SKM-1 treated with dmso at 0.1 percent for 144 hours (cell line): Measurements from ENCODE around the gene NUP43.
"Not testable (repeated sequence)": the region's sequence is repeated elsewhere in the genome, so short reads cannot be mapped to it uniquely, and the experiment has no call there.

ENCODE experiments used
- DNase-seq: peaks from one replicate; lab custom pipeline; 2025; ENCODE audit not compliant: unreplicated experiment; lab: John Stamatoyannopoulos, UW

NUP43 gene

DNA sequence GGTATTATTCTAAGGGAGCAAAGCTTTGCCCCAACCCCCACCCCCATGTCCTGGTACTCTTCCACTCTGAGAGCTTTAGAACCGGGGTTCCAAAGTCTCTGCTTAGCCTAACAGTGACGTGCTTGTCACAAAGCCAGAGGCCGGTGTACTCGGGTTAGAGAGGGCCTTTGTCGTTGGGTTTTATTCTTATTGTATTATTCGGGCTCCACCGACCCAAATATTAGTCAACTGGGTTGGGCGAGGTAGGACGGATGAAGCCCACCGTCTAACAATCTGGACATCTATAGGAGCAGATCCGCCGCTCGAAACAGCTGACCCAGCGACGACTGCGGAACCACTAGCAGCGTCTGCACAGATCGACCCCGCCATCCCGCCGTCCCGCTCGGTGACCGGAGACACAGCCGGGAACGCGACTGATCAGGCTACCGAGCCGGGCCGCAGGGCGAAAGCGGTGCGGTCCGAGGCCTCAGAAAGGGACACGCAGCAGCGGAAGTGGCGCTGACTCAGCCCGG is 2.8 kb upstream of the NUP43 start:
- DNase-seq = not testable (repeated sequence)

DNA sequence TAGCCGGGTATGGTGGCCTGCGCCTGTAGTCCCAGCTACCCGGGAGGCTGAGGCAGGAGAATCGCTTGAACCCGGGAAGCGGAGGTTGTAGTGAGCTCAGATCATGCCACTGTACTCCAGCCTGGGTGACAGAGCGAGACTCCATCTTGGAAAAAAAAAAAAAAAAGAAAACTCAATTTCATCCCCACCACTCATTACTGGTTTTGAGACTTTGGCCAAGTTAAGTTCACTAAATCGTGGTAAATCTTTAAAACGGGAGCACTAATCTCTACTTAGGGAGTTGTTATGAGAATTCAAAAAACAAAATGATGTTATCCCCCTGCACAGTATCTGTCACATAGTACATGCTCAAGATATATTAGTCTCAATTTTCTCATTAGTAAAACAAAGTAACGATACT is 1.1 kb downstream of the NUP43 start:
- not testable (repeated sequence) for DNase-seq

DNA sequence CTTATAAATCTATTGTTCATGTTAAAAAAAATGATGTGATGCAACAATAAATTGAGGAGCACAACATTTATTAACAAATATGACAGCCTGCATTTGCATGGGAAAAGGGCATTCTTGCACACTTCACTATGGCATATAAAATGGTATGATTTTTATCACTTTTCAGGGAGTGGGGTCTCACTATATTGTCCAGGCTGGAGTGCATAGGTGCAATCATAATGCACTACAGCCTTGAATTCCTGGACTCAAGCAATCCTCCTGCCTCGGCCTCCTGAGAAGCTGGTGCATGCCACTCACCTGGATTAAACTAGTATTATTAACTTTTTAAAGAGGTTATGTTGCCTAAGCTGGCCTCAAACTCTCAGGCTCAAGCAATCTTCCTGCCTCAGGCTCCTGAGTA is 11.4 kb downstream of the NUP43 start:
- no peak for DNase-seq

DNA sequence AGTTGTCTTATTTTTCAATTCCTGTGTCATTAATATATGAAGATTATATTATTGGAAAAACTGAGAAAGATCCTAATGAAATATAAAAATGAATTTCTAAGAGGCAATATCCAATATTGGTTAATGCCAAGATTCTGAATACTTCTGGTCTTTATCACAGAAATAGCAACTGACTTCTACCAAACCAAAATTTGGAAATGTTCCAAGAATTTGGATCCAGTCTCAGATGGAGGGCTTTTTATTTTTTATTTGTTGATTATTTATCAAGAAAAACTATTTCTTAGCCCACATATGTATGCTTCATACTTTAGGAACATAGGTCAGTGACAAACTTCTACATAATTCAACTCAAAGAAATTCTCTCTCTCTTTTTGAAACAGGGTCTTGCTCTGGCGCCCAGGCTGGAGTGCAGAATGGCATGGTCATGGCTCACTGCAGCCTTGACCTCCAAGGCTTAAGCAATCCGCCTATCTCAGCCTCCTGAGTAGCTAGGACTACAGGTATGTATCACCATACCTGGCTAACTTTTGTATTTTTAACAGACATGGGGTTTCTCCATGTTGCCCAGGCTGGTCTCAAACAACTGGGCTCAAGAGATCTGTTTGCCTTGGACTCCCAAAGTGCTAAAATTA is 13.1 kb downstream of the NUP43 start:
- no peak for DNase-seq

DNA sequence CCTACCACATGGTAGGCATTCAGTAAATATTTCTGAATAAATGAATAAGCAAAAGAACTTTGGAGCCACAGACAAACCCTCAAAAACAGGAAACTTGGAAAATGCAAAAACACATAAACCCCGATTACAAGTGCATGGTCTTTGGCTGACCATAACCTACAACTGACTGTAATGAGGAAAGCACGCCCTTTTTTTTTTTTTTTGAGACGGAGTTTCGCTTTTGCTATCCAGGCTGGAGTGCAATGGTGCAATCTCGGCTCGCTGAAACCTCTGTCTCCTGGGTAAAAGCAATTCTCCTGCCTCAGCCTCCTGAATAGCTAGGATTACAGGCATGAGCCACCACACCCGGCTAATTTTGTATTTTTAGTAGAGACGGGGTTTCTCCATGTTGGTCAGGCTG is 16.5 kb downstream of the NUP43 start:
- no peak for DNase-seq

DNA sequence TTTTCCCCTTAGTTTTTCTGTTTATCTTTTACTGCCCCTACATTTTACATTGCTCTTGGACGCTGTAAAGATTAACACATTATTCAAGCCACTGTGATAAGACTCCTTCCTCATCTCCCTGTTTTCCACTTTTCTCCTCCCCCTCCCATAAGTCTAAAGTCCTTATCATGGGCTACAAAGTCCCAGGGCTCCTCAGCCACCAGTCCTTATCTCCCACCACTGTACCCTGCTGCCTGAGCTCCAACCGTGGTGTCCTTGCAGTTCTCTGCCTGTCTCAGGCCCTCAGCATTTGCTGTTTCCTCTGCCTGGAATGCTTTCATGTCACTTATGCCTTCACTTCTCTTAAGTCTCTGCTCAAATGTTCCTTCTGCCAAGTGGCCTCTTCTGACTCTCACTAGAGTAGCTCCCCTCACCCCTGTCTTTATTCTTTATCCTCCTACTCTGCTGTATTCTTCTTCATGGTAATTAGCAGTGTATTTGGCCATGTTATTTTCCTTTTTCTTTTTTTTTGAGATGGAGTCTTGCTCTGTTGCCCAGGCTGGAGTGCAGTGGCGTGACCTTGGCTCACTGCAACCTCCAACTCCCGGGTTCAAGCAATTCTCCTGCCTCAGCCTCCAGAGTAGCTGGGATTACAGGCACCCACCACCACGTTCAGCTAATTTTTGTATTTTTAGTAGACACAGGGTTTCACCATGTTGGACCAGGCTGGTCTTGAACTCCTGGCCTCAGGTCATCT is 17.7 kb downstream of the NUP43 start:
- no peak for DNase-seq

DNA sequence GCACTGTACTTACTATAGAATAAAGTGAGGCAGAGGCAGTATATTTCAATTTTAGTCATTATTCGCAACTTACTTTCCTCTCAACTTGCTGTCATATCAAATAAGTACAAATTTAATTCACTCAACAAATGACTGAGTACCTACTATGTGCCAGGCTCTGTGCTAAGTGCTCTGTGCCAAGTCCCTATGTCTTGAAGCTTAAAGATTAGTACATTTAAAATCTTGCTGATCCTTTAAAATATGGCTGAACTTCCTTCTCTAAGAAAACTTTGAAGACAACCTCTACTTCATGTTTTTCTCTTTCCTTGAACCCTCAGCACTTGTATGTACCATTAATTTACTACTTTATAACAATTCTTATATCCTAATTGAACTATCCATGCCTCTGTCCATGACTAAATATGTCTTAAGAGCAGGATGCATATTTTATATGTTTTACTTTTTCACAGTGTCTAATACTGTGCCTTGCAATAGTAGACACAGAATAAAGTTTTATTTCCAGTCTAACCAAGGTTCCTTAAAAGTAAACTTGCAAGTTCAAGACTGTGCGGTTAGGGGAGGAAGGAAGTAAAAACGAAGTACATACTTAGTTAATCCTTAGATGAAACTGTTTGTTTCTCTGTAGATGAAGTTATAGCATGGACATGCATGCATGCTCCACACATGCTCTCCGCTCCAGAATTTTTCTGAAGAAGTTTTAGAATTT is 18.4 kb downstream of the NUP43 start:
- DNase-seq = no peak

DNA sequence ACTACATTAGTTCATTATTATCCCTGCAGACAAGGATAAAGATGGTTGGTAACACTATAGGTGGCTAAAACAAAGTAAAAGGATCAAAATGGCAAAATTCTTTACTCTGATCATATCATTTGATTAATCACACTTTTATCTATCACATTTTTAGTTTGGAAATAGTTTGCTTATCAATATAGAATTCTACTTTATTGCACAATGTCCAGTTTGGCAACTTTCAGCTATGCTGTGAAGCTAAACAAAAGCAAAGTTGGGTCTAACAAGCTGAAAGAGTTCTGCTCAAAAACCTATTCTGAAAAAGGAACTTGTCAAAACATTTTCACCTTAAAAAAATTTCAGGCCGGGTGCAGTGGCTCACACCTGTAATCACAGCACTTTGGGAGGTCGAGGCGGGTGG is 20.5 kb downstream of the NUP43 start:
- DNase-seq = no peak

DNA sequence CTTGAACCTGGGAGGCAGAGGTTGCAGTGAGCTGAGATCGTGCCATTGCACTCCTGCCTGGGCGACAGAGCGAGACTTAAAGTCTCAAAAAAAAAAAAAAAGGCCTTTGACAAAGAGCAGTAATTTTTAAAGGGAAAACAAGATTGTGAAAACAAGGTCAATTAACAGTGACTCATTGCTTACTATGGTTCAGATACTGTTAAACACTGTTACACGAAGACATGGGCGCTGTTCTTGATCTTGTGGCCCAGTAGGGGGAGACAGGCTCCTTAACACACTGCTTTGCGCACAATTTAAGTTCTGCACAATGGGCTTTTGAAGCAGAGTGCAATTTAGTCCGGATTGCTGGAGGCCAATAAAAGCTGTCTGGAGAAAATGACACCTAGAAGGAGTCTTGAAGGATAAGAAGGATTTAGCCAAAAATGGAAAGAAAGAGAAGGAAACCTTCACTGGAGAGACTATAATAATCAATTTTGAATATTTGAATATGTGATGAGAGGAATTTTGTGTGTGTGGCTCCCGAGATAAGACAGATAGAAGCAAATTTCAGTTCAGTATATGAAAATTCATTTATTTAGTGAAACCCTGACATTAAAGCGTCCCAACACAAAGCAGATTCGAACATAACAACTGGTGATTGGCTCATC is 22.4 kb downstream of the NUP43 start:
- DNase-seq = peak; percentile 15

DNA sequence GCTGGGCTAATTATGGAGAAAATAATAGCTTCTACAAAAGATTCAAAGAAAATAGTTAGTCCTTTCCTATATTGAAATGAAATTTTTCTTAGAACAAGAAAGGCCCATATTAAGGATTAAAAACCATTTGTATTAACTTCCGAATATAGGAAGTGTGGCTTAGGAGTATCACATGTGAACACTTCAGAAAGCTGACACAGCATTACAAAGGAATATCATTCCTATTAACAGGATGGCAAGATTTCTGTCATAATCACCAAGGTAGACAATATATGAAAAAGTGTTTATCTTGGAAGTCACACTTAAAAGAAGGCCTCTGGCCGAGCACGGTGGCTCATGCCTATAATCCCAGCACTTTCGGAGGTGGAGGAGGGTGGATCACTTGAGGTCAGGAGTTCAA is 23.1 kb downstream of the NUP43 start:
- no peak for DNase-seq

DNA sequence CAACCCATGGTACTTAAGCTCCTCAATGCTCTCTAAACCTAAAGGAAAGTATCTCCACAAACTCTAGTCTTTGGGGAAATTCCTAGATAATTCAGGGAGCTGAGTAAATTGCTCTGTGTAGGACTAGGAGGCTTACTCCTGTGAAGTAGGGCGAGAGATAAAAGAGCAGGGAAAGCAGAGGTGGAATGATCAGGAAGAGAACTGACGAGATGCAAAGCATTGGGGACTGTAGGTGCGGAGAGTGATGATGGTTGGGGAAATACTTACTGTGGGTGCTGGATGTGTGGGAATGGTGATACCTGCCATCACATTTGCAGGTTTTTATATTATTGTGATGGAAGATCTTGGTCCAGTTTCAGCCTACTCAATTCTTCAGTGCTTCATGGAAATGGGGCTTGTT is 26.8 kb downstream of the NUP43 start:
- no peak for DNase-seq

DNA sequence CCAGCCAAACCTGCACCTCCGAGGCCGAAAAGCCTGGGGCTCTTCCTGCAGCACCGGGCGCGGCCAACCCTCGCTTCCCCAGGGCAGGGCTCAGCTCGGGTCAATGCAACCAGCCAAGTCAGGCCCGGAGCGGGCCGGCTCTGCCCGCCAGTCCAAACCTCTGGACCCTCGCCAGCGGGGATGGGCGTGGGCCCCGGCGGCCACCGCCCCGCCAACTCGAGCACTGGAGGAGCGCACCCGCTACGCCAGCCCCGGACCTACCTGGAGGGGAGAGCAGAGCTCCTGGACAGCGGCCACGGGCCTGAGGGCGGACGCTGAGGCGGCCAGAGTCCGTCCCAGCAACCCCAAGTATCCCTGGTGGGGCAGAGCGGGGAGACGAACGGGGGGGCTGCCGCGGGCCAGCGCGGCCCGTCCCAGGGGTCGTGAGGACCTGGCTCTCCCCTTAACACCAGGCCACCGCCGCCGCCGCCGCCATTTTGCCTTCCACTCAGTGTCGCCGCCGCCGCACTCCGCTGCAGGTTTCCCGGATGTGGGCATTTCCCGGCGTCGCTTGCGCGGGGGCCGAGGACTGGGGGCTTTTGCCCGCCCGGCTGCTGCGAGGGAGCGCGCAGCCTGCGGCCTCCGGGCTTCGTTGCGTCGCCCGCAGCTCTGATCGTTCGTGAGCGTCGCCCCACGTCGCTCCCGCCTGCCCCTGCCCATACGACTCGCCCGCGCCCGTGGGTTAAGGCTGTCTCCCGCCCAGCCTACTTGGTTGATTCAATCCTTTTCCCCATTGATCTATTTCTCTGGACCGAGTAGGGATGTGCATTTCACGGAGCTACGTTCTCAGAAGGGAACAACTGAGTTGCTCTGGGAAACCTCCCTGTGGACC is 28.5 kb downstream of the NUP43 start, which contains the start of gene LATS1:
Gene LATS1 (minus strand): TSS at position 514 of the 871 bp plus-strand sequence. CDS start 15,975 bp downstream, outside the sequence.
- DNase-seq = peak; percentile 73

DNA sequence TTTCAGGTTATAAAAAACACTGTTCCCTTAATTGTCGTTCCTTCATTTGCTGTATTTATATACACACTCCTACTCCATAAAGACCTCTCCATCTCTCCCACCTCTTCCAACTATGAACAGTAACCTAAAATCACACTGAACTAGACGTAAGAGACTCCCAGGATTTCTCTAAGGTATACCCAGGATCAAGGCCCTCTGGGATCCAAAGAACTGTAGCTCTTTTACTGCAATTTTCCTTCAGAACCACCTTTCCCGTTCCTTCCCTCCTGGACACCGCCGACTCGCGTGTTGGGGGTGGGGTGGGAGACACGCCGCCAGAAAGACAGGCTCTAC is 29.1 kb downstream of the NUP43 start:
- DNase-seq = no peak

DNA sequence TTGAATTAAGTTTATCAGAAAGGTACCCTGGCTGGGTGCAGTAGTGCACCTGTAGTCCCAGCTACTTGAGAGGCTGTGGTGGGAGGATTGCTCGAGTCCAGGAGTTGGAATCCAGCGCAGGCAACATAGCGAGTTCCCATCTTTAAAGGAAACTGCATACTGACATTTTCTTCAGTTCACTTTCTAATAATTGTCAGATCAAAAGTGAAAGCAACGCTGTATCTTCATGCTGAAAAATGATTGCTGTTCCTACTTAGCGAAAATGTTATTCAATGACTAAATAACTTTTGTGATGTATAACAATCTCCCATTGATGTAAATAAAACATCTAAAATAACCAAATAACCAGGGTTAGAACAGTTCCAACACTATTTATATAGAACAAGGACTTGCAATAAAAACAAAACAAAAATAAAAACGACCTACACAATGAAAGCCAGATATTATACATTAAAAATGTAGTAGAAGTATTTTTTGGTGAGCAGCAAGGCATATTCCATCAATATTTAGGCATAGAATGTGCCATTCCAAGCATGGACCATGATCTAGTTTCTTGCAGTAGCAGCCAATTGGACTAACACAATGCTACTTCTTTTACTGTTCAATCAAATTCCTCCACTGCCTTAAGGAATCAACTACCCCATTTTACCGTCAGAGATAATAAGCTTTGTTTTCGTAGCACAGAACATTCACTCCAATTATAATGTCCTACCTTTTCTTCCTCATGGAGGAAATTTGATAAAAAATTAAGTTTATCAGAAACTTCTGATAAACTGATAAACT is 30.0 kb downstream of the NUP43 start:
- no peak for DNase-seq

DNA sequence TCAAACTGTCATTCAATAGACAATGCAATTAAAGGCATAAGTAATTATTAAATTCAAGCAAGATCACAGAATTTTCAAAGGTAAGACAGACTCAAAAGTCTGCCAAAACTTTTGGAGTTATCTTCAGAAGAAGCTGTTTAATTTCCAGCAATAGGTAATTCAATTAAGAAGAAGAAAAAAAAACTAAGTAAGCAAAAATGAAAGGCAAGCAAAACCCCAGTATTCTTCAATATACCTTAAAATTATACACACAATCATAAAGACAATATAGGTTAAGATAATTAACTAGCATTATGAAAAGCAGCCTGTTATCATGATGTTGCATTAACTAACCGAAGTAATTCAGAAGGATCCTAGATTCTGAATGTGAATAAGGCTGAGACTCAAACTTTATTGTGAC is 31.9 kb downstream of the NUP43 start:
- DNase-seq = no peak

DNA sequence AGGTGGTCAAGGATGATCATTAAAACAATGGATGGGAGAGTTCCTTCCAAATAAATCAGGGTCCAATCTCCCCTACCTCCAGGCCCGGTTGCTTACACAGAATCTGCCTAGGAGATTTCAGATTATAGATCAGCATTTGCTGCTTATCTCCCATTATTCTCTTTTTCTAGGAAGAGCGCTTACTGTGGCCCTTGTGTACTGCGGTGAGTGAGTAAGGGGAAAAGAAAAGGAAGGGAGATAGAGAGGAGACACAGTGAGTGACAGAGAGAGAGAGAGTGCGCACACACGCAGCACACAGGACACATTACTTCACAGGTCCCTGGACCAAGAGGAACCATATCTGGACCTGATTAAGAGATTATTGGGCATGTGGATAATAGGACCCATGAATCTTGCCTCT is 34.6 kb downstream of the NUP43 start:
- no peak for DNase-seq

DNA sequence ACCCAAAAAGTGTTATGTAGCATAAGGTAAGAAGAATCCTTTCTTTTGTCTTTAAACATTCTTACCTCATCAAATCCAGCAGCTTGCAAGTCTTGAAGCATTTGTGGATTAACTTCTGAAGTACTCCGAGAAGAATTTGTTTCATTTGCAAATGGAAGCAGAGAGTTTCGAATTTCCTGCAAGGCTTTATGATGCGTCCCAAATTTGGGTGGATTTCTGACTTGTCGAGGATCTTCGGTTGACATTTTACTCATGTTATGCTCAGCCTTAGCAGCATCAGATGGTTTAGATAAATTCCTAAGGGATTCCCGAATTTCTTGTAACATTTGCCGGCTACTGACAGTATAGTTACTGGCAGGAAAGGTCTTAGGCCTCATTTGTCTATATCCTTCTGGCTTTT is 44.6 kb downstream of the NUP43 start:
- DNase-seq = no peak

DNA sequence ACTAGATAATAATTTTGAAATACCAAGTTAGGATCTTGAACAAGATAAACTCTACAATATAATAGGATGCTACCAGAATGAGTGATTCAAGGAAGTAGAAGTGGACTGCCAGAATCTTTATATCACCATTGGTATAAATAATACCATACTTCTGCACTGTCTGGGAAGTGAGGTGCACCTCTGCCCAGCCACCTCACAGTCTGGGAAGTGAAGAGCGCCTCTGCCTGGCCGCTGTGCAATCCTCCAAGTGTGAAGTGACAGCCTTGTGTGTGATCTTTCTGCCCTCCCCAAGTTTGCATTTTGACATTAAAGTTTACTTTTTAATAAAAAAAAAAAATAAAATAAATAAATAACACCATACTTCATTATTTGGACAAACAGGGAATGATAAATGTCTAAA is 47.2 kb downstream of the NUP43 start:
- DNase-seq = no peak

DNA sequence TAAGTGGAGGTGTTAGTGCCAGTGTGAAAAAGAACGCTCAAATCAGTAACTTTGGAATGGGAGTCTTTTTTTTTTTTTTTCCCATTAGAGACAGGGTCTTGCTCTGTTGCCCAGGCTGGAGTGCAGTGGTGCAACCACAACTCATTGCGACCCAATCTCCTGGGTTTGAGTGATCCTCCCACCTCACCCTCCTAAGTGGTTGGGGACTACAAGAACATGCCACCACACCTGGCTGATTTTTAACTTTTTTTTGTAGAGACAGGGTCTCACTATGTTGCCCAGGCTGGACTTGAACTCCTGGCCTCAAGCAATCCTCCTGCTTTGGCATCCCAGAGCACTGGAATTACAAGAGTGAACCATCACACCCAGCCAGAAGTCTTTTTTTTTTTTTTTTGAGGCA is 48.2 kb downstream of the NUP43 start:
- no peak for DNase-seq

DNA sequence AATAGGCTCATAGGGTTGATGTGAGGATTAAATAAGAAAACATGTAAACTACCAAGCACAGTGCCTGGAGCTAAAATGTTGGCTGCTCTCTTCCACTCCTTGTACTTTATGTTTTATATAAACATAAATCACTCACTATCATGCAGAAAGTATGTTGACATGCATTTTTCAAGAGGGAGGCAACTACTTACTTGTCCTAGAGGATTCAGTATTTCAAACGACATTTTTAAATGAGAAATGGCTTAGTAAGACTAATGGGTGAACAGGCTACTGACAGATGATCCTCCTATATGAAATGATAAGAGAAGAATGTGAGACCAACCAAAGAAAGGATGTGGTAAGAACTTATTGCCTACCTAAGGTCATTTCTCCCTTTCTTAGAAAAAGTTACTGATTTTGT is 49.4 kb downstream of the NUP43 start:
- DNase-seq = no peak
